SKM-1 (cell line): Measurements from ENCODE around the gene KRTAP5-11.
"Not testable (repeated sequence)": the region's sequence is repeated elsewhere in the genome, so short reads cannot be mapped to it uniquely, and the experiment has no call there.

Experiments
- DNase-seq: peaks from one replicate; lab custom pipeline; 2025; ENCODE audit not compliant: unreplicated experiment; lab: John Stamatoyannopoulos, UW

KRTAP5-11 gene

GRCh38 chr11:71534711-71535608 is 47.7 kb downstream of the KRTAP5-11 start:
- DNase-seq = not testable (repeated sequence)

- DNase-seq = no peak
Observed at GRCh38 chr11:71532036-71532610, 50.6 kb downstream of the KRTAP5-11 start.
